ENCODE results near the gene HOXA3. TPM values are rescaled to one million over a fixed set of nuclear protein-coding genes. Genes with fewer than 3 reads are reported as not detected.

HOXA3 gene
- total RNA-seq, 1 donor from 2014 or later, result 3.7 TPM

DNA sequence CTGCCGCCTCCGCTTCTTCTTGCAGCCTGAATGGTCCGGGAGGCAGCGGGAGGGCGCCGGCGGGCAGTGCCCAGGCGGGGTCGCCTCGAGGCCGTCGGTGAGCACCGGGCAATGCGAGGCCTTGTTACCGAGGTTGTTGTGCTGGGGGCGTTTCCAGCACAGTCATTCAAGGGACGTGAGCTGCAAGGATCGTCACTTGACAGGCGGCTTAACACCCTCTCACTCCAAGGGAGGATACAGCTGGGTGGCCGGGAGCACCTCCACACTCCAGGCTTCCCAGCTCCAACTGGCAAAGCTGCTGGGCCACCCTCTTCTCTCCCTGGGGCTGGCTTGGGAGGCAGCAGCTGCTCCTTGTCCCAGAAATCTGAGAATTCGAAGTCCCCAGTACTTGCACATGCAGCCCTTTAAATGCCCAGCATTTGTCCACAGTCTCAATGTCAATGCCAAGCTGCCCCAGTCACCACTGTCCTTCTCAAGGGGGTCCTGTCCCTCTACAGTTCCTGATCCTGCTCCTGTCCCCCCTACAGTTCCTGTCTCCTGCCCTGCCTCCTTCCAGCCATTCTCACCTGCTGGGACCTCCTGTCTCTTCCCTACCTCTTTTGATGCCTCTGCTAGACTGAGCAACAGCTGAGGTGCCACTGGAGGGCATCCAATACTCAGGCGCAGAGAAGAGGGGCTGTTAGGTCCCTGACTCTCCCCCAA lies 37.1 kb upstream of the HOXA3 start:
- H3K4me1 ChIP-seq (ENCODE audit: control insufficient read depth in 3 of 3, insufficient read depth in 3 of 3, low read length in 3 of 3), result peaks cover 5 to 57% (median 32%) of the 10 kb centered on the region in 3 donors
- peak overlapping the region; percentile 36 for H3K27ac ChIP-seq (ENCODE audit: low read depth, low read length)
- H3K36me3 ChIP-seq (ENCODE audit: control insufficient read depth in 3 of 3, insufficient read depth in 3 of 3, low read length in 3 of 3), result no peaks in the 10 kb centered on the region
- H3K9ac ChIP-seq (ENCODE audit: low read depth in 1 of 3, low read length in 3 of 3), result peak overlapping the region in 2 of 3 donors; percentile 56 to 87
- peak overlapping the region in 2 of 3 donors; percentile 20 to 64 for H3K4me3 ChIP-seq (ENCODE audit: low read length in 3 of 3)
- H3K27me3 ChIP-seq (ENCODE audit: control insufficient read depth in 3 of 3, insufficient read depth in 3 of 3, low read length in 3 of 3), result peaks cover 30 to 69% (median 40%) of the 10 kb centered on the region in 3 donors
- no peaks in the 10 kb centered on the region for H3K9me3 ChIP-seq (ENCODE audit: control insufficient read depth in 3 of 3, low read length in 3 of 3)

DNA sequence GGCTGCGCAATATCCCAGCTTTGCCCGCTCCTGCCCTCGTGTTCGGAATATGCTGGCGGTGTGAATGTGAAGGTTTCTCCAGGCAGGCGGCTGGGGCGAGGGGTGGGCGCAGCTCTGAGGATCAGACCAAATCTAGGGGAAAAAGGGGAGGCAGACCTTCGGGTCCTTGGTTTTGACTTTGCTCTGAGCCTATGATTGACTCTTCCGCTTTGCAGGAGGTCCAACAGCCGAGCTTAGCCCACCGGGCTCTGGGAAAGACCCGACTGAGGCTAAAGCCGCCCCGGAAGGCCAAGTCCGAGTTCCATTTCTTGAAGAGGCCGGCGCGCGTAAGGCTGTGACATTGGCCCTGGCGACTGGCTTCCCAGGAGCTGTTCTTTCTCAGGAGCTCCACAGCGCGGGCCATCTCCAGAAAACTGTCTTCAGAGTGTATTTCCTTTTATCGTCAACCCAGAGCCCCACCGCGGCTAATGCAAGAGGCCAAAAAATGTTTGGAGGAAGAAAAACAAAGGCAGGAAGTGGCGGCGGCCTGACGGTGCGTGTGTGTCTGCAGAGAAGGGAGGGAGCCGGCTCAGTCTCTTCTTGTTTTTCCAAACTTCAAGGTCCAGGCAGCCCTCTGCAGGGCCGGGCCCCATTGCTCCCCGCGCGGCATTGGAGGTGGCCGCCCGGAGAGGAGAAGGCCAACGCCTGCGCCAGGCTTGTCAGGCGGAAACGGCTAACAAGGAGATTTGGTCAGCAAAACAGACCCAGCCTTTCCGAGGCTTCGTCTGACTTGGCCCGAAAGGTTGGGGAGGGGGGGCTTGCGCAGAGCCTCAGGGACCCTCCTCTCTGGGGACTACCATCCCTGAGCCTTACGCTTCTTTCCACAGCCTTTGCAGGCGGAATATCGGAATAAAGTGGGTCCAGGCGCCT lies 36.3 kb upstream of the HOXA3 start:
- H3K9me3 ChIP-seq (ENCODE audit: control insufficient read depth in 3 of 3, low read length in 3 of 3), result no peaks in the 10 kb centered on the region
- peak overlapping the region in 2 of 3 donors; percentile 56 to 87 for H3K9ac ChIP-seq (ENCODE audit: low read depth in 1 of 3, low read length in 3 of 3)
- H3K27me3 ChIP-seq (ENCODE audit: control insufficient read depth in 3 of 3, insufficient read depth in 3 of 3, low read length in 3 of 3), result peaks cover 27 to 63% (median 38%) of the 10 kb centered on the region in 3 donors
- peak overlapping the region; percentile 36 for H3K27ac ChIP-seq (ENCODE audit: low read depth, low read length)
- H3K4me1 ChIP-seq (ENCODE audit: control insufficient read depth in 3 of 3, insufficient read depth in 3 of 3, low read length in 3 of 3), result peaks cover 10 to 57% (median 38%) of the 10 kb centered on the region in 3 donors
- H3K4me3 ChIP-seq (ENCODE audit: low read length in 3 of 3), result peak overlapping the region in 2 of 3 donors; percentile 45 to 64
- no peaks in the 10 kb centered on the region for H3K36me3 ChIP-seq (ENCODE audit: control insufficient read depth in 3 of 3, insufficient read depth in 3 of 3, low read length in 3 of 3)

DNA sequence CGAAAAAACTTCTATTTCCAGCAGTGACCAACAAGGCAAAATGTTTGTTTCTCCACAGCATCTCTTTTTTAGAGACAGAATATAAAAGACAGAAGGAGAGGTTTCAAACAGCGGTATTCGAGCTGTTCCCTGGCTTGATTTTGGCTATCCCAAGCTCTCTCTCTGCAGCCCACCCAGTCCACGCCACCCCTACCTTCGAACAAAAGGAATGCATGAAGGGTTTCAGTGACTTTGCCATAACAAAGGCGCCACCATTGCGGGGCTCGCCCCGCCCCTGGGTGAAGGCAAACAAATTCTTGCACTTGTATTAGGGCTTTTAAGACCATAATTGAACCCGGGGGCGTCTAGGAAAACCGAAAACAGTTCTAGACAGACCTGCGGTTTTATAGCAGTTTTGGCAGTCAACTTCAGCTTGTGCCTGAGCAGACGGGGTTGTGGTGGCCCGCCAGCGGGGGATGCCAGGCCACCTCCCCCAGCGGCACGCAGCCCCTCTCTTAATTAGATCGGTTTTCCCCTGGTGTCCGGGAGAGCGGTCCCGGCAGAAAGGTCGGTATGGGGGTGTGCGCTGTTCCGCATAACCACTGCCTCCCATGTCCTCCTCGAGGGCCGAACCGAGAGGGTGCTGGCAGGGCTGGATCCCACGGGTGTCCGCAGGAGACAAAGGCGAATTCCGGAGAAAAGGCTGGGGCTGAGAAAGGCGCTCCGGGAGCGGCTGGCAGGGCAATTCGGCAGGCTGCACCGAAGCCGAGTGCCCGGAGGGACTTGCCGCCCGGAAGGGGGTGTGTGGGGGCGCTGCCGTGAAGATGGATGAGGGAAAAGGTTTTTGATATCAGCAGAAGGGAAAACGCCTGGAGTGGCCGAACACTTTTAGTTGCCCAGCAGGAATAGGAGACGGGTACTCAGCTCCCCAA lies 35.3 kb upstream of the HOXA3 start:
- Histone ChIP-seq H3K27me3 (ENCODE audit: control insufficient read depth in 3 of 3, insufficient read depth in 3 of 3, low read length in 3 of 3) (peaks cover 33 to 60% (median 43%) of the 10 kb centered on the region in 3 donors), H3K4me1 (ENCODE audit: control insufficient read depth in 3 of 3, insufficient read depth in 3 of 3, low read length in 3 of 3) (peaks cover 17 to 58% (median 42%) of the 10 kb centered on the region in 3 donors), H3K9me3 (ENCODE audit: control insufficient read depth in 3 of 3, low read length in 3 of 3) (no peaks in the 10 kb centered on the region), H3K9ac (ENCODE audit: low read depth in 1 of 3, low read length in 3 of 3) (peak overlapping the region in 2 of 3 donors; percentile 56 to 87), H3K27ac (ENCODE audit: low read depth, low read length) (peak overlapping the region; percentile 36), H3K4me3 (ENCODE audit: low read length in 3 of 3) (peak overlapping the region in 2 of 3 donors; percentile 45 to 64), H3K36me3 (ENCODE audit: control insufficient read depth in 3 of 3, insufficient read depth in 3 of 3, low read length in 3 of 3) (no peaks in the 10 kb centered on the region)

DNA sequence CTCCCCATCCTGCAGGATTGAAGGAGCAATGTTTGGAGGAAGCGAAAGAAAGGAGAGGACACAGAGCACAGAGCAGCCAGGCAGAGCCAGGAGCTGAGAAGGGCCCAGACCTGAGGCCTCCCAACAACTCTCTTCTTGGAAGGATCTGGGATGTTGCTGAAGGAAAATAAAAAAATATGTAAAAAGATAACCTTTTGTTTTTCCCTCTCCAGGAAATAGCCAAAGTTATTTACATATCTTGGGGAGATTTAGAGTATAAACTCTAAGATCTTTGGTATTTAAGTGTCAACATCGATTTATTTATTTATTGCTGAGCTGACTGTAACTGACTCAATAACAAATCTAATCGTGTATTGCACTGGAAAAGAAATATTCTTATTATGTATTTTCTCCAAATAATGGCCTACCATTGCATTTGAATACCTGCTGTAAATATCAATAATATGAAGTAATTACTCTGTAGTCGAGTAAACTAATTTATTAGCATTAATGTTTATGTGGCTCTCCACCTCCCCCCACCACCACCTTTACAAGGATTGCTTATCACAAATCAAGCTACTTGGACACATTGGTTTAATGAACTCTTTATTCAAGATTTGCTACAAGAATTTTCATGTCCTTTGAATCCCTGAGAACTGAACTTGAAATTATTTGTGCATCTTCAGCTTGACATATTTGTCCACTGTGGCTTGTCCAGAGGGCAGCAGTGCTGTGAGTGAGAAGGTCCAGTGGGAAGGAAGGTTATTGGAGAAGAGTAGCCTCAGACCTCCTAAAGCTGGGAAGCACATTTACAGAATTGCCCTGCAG lies 34.5 kb upstream of the HOXA3 start:
- Histone ChIP-seq H3K27me3 (ENCODE audit: control insufficient read depth in 3 of 3, insufficient read depth in 3 of 3, low read length in 3 of 3) (peaks cover 31 to 59% (median 40%) of the 10 kb centered on the region in 3 donors), H3K4me3 (ENCODE audit: low read length in 3 of 3) (peak overlapping the region in 1 of 3 donors; percentile 64), H3K4me1 (ENCODE audit: control insufficient read depth in 3 of 3, insufficient read depth in 3 of 3, low read length in 3 of 3) (peaks cover 17 to 61% (median 42%) of the 10 kb centered on the region in 3 donors), H3K36me3 (ENCODE audit: control insufficient read depth in 3 of 3, insufficient read depth in 3 of 3, low read length in 3 of 3) (no peaks in the 10 kb centered on the region), H3K9ac (ENCODE audit: low read depth in 1 of 3, low read length in 3 of 3) (peak overlapping the region in 2 of 3 donors; percentile 32 to 94), H3K9me3 (ENCODE audit: control insufficient read depth in 3 of 3, low read length in 3 of 3) (no peaks in the 10 kb centered on the region), H3K27ac (ENCODE audit: low read depth, low read length) (peak overlapping the region; percentile 74)

DNA sequence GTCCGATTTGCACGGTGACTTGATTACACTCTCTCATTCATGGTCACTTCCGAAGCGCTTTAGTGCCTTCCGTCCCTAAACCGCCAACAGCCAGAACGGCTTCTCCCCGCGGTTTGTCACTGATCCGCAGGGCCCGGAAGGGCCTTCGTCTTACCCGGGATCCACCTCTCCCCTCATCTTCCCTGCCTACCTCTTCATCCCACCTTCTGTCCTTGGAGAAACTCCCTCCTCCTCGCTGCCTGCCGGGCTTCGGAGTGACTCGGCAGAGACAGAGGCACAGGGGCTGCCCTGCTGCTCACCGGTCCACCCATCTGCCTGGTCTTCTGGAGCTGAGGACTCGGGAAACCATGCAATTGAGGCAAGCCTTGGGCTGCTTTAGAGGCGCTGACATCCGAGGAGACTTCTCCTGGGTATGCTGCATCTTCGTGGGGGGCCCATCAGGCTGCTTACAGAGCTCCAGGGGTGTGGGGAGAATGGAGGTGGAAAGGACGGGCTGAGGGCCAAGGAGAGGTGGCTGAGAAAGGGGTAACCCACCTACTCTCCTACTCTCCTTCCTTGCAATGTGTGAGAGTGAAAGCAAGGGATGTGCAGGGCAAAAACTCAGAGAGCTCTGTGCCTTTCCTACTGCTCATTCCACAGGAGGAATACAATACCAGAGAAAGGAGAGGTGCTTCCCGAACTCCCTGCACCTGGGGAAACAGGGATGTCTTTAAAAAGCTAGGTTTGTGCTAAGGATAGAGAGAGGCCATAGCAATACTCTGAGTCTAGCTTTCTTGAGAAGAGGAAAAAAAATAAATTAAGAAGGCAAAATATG lies 33.7 kb upstream of the HOXA3 start:
- H3K27me3 ChIP-seq (ENCODE audit: control insufficient read depth in 3 of 3, insufficient read depth in 3 of 3, low read length in 3 of 3), result peaks cover 24 to 55% (median 39%) of the 10 kb centered on the region in 3 donors
- peak overlapping the region; percentile 74 for H3K27ac ChIP-seq (ENCODE audit: low read depth, low read length)
- peaks cover 17 to 60% (median 42%) of the 10 kb centered on the region in 3 donors for H3K4me1 ChIP-seq (ENCODE audit: control insufficient read depth in 3 of 3, insufficient read depth in 3 of 3, low read length in 3 of 3)
- H3K4me3 ChIP-seq (ENCODE audit: low read length in 3 of 3), result peak overlapping the region in 2 of 3 donors; percentile 80
- no peaks in the 10 kb centered on the region for H3K36me3 ChIP-seq (ENCODE audit: control insufficient read depth in 3 of 3, insufficient read depth in 3 of 3, low read length in 3 of 3)
- H3K9ac ChIP-seq (ENCODE audit: low read depth in 1 of 3, low read length in 3 of 3), result peak overlapping the region in 2 of 3 donors; percentile 75 to 94
- no peaks in the 10 kb centered on the region for H3K9me3 ChIP-seq (ENCODE audit: control insufficient read depth in 3 of 3, low read length in 3 of 3)

DNA sequence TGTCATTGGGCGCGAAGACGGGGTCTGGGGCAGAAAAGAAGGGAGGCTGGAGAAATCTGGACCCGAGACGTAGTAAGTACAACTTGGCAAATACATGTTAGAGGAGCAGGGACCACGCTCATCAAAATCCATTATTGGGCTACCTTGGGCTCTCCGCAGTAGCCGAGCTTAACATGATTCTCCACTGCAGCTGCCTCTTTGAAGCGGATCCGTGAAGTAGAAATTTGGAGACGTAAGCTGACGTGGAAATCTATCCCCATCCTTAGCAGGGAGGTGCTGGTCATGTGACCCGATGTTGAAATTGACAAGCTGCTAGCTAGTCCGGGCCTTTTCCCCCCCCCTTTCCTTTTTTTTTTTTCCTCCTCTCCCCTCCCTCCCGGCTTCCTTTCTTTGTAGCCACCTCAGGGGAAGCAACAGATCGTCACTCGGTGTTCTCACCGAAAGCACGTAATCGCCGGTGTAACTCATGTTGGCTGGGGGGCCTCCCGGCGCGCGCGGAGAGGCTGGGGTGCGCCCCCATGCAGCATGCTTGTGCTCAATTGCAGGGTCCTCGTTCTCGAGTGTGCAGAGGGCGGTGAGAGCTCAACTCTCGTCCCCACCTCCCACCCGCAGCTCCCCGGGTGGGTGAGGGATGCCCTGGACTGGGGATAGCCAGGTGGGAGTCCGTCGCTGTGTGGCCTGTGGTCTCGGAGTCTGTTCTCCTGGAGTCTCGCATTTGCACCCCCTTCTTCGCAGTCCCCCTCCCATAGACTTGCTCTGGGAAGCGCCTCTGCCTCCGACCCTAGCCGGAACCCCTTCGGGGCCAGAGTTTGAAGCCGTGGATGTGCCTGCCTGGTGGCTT lies 32.9 kb upstream of the HOXA3 start, which contains the start of gene HOXA11:
Gene HOXA11 (minus strand): TSS at position 220 of the 841 bp plus-strand sequence. CDS start 88 bp downstream, at position 132.
- Histone ChIP-seq H3K4me1 (ENCODE audit: control insufficient read depth in 3 of 3, insufficient read depth in 3 of 3, low read length in 3 of 3) (peaks cover 17 to 61% (median 42%) of the 10 kb centered on the region in 3 donors), H3K27ac (ENCODE audit: low read depth, low read length) (peak within 1 kb of the TSS; percentile 74), H3K9me3 (ENCODE audit: control insufficient read depth in 3 of 3, low read length in 3 of 3) (no peaks in the 10 kb centered on the region), H3K9ac (ENCODE audit: low read depth in 1 of 3, low read length in 3 of 3) (peak within 1 kb of the TSS; percentile 61 to 94 (median 75)), H3K4me3 (ENCODE audit: low read length in 3 of 3) (peak within 1 kb of the TSS; percentile 76 to 80 (median 80)), H3K27me3 (ENCODE audit: control insufficient read depth in 3 of 3, insufficient read depth in 3 of 3, low read length in 3 of 3) (peaks cover 30 to 55% (median 43%) of the 10 kb centered on the region in 3 donors), H3K36me3 (ENCODE audit: control insufficient read depth in 3 of 3, insufficient read depth in 3 of 3, low read length in 3 of 3) (no peaks in the 10 kb centered on the region)

DNA sequence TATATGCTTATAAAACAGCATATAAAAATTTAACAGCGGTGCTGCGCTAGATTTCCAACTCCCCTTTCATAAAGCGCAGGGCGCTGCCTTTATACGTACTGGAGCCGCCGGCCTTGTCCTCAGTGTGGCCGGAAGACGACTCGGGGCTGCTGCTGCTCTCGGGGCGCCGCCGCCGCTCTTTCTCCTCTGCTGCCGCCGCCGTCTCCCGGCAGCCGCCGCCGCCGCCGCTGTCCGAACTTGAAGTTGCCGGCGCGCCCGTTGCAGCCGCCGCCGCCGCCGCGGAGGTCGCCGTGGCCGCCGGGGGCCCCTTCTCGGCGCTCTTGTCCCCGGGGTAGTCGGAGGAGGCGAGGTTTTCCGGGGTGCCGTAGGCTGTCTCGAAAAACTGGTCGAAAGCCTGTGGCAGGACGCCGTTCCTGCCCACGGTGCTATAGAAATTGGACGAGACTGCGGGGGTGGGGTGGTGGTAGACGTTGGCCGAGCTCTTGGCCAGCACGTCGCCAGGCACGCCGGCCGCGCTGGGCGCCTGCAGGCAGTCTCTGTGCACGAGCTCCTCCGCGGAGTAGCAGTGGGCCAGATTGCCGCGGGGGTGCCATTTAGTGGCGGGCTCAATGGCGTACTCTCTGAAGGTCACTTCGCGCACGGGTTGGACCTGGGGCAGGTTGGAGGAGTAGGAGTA lies 32.1 kb upstream of the HOXA3 start:
- Histone ChIP-seq H3K36me3 (ENCODE audit: control insufficient read depth in 3 of 3, insufficient read depth in 3 of 3, low read length in 3 of 3) (no peaks in the 10 kb centered on the region), H3K4me3 (ENCODE audit: low read length in 3 of 3) (peak overlapping the region; percentile 76 to 80 (median 80)), H3K9ac (ENCODE audit: low read depth in 1 of 3, low read length in 3 of 3) (peak overlapping the region; percentile 61 to 94 (median 75)), H3K27ac (ENCODE audit: low read depth, low read length) (peak overlapping the region; percentile 74), H3K27me3 (ENCODE audit: control insufficient read depth in 3 of 3, insufficient read depth in 3 of 3, low read length in 3 of 3) (peaks cover 31 to 49% (median 35%) of the 10 kb centered on the region in 3 donors), H3K9me3 (ENCODE audit: control insufficient read depth in 3 of 3, low read length in 3 of 3) (no peaks in the 10 kb centered on the region), H3K4me1 (ENCODE audit: control insufficient read depth in 3 of 3, insufficient read depth in 3 of 3, low read length in 3 of 3) (peaks cover 17 to 56% (median 37%) of the 10 kb centered on the region in 3 donors)

All from skeletal muscle tissue (tissue), 4 donors.